Psoas muscle (tissue), 8 donors: Measurements from ENCODE around the gene CBFB. TPM values are rescaled to one million over a fixed set of nuclear protein-coding genes. Genes with fewer than 3 reads are reported as not detected.
A peak's percentile ranks its signal among the peaks of the same experiment; 100 is the strongest.
"Not testable (repeated sequence)": the region's sequence is repeated elsewhere in the genome, so short reads cannot be mapped to it uniquely, and the experiment has no call there.

Experiments
- ATAC-seq, 4 donors: fragments of 200-7000 bp; cut with Tn5 transposase; one replicate each; pipeline ENCODE4 v1.9.1; 2020; ENCODE audit warnings: moderate library complexity in 3 of 4, mild to moderate bottlenecking in 2 of 4
- DNase-seq, 2 donors: peaks; one replicate each; pipeline ENCODE4 v3.0.0-alpha.2; 2020
- H3K27ac ChIP-seq: fragments of 200-600 bp; one replicate; pipeline ENCODE4 v1.8.0; 2022
- H3K27me3 ChIP-seq, 3 donors: fragments of 200-600 bp in 1 of 3; one replicate each; pipeline versions ENCODE4 v1.6.1 to v1.8.0; 2013 to 2022; ENCODE audit warnings: low read length in 2 of 3, mild to moderate bottlenecking in 2 of 3, moderate library complexity in 1 of 3; ENCODE audit not compliant: insufficient read depth in 3 of 3
- H3K36me3 ChIP-seq, 2 donors: fragments of 200-600 bp in 1 of 2; one replicate each; pipeline versions ENCODE4 v1.6.1 to v1.8.0; 2013 to 2022; ENCODE audit warnings: low read depth in 1 of 2, mild to moderate bottlenecking in 1 of 2, moderate library complexity in 1 of 2; ENCODE audit not compliant: insufficient read depth in 1 of 2
- H3K4me1 ChIP-seq: fragments of 200-600 bp; one replicate; pipeline ENCODE4 v1.8.0; 2022
- H3K4me3 ChIP-seq: fragments of 200-600 bp; one replicate; pipeline ENCODE4 v1.8.0; 2022; ENCODE audit warnings: mild to moderate bottlenecking
- H3K9me3 ChIP-seq: fragments of 200-600 bp; one replicate; pipeline ENCODE4 v1.8.0; 2022
- CTCF ChIP-seq: fragments of 200-600 bp; IDR thresholded peaks from one replicate; pipeline ENCODE4 v1.8.0; 2022; ENCODE audit warnings: antibody characterized with exemption
- WGBS, 3 donors: extraction: QIAGEN DNeasy Blood & Tissue Kit; methylation state at CpG; one replicate each; pipeline versions ENCODE4 v1.1.6 to v1.1.7; 2013; 5-methylcytosine and 5-hydroxymethylcytosine counted together
- intact Hi-C, 2 donors: fragments of 100-400 bp; cut with DNase I; formaldehyde crosslinking; loops; one replicate each; pipeline versions ENCODE4 v1.11.0 to v1.14.2; 2022
- polyA plus RNA-seq, 3 donors: library from polyadenylated mRNA; stranded (reverse); fragments of 200-250 nt; gene quantifications; one replicate each; pipeline ENCODE4 v1.2.3, GENCODE V29; 2013
- total RNA-seq, 4 donors: library from RNA; stranded (reverse); fragmentation: NEBNext Ultra II Directional in 2 of 4; extraction: Animal tissue kit (Norgen Biotek cat#: 25700) in 2 of 4; gene quantifications; one replicate each; pipeline versions ENCODE4 v1.2.1 to v1.2.4, GENCODE V29; 2021 to 2023
- donor health status: healthy with polysubstance abuse.
- donor health status: DM: no; HTN: no; CAD: no; lungs with moderate emphysema.
- donor health status: Bipolar disorder and iron deficiency.
- donor health status: healthy.
- donor health status: DM: yes; HTN: yes; CAD: no.
- donor health status: DM: no; HTN: no; CAD: no.
- donor health status: DM: no; HTN: no; CAD: no.
- donor health status: DM: yes; HTN: yes; CAD: no.

The CBFB gene
- total and polyA plus RNA-seq, 7 donors: 24.3 to 66.1 (median 51.4) TPM

- WGBS, 3 donors: 83 to 89% (median 84%) methylated on average over 5 of the region's 5 CpGs
- H3K36me3 ChIP-seq: peaks cover 0 to 59% of the 10 kb centered on the region in 2 donors
- no peak for DNase-seq
Measured at GRCh38 chr16:67120025-67120424, 91.1 kb downstream of the CBFB start.

GRCh38 chr16:67122799-67123198, 93.8 kb downstream of the CBFB start:
- H3K27me3 ChIP-seq, intact Hi-C loops, DNase-seq, H3K27ac ChIP-seq, H3K4me3 ChIP-seq, H3K9me3 ChIP-seq: not testable (repeated sequence)
- 38 to 76% (median 43%) methylated on average over 5 of the region's 5 CpGs for WGBS, 3 donors
- Histone ChIP-seq H3K4me1 (peaks cover 32% of the 10 kb centered on the region), H3K36me3 (peaks cover 4 to 57% of the 10 kb centered on the region in 2 donors)
- peak in 1 of 4 donors; percentile 37 for ATAC-seq

More at GRCh38 chr16:67120025-67120424, 91.1 kb downstream of the CBFB start:
- intact Hi-C loops: no loop called here
- no peaks in the 10 kb centered on the region for H3K9me3 ChIP-seq
- no peak for ATAC-seq
- no peaks in the 10 kb centered on the region for H3K27me3 ChIP-seq
- no peak overlapping the region for H3K27ac ChIP-seq
- no peak overlapping the region for H3K4me3 ChIP-seq
- no peak for TF ChIP-seq CTCF
- H3K4me1 ChIP-seq: peaks cover 27% of the 10 kb centered on the region

GRCh38 chr16:67128417-67128816, 99.5 kb downstream of the CBFB start:
- no peak for TF ChIP-seq CTCF
- Histone ChIP-seq H3K36me3 (peaks cover 21 to 53% of the 10 kb centered on the region in 2 donors), H3K27ac (peak overlapping the region; percentile 53), H3K4me1 (peaks cover 45% of the 10 kb centered on the region), H3K9me3 (no peaks in the 10 kb centered on the region), H3K27me3 (no peaks in the 10 kb centered on the region), H3K4me3 (no peak overlapping the region)
- intact Hi-C loops: no loop called here
- ATAC-seq: peak; percentile 36 to 61 (median 56)
- DNase-seq: no peak

- H3K36me3 ChIP-seq: peaks cover 21 to 53% of the 10 kb centered on the region in 2 donors
- H3K27ac ChIP-seq: peak overlapping the region; percentile 53
- DNase-seq: no peak
- intact Hi-C loops: no loop called here
- 71 to 77% (median 77%) methylated on average over 3 of the region's 3 CpGs for WGBS, 3 donors
- H3K4me1 ChIP-seq: peaks cover 41% of the 10 kb centered on the region
- H3K9me3 ChIP-seq: no peaks in the 10 kb centered on the region
- peak; percentile 40 to 70 (median 60) for ATAC-seq
- no peaks in the 10 kb centered on the region for H3K27me3 ChIP-seq
- no peak for TF ChIP-seq CTCF
- H3K4me3 ChIP-seq: no peak overlapping the region
Measured at GRCh38 chr16:67128887-67129286, 99.9 kb downstream of the CBFB start.

GRCh38 chr16:67129422-67129821, 100.5 kb downstream of the CBFB start:
- DNase-seq: no peak
- Histone ChIP-seq H3K36me3 (peaks cover 21 to 53% of the 10 kb centered on the region in 2 donors), H3K27ac (peak overlapping the region; percentile 53), H3K27me3 (no peaks in the 10 kb centered on the region), H3K4me1 (peaks cover 36% of the 10 kb centered on the region), H3K4me3 (no peak overlapping the region), H3K9me3 (no peaks in the 10 kb centered on the region)
- peak in 2 of 4 donors; percentile 16 to 22 for ATAC-seq
- WGBS, 3 donors: 86 to 97% (median 97%) methylated on average over 3 of the region's 3 CpGs
- TF ChIP-seq CTCF: no peak
- intact Hi-C loops: no loop called here
